ENCODE measurements around the gene SPSB3. TPM values are rescaled to one million over a fixed set of nuclear protein-coding genes. Genes with fewer than 3 reads are reported as not detected.
A peak's percentile ranks its signal among the peaks of the same experiment; 100 is the strongest.

Gene SPSB3
- total and polyA plus RNA-seq, 9 of the 15 experiments (the other 6 are each of a cell fraction or from before 2014, with no cell fraction given), result 0.39 to 37.4 (median 7.1) TPM

DNA sequence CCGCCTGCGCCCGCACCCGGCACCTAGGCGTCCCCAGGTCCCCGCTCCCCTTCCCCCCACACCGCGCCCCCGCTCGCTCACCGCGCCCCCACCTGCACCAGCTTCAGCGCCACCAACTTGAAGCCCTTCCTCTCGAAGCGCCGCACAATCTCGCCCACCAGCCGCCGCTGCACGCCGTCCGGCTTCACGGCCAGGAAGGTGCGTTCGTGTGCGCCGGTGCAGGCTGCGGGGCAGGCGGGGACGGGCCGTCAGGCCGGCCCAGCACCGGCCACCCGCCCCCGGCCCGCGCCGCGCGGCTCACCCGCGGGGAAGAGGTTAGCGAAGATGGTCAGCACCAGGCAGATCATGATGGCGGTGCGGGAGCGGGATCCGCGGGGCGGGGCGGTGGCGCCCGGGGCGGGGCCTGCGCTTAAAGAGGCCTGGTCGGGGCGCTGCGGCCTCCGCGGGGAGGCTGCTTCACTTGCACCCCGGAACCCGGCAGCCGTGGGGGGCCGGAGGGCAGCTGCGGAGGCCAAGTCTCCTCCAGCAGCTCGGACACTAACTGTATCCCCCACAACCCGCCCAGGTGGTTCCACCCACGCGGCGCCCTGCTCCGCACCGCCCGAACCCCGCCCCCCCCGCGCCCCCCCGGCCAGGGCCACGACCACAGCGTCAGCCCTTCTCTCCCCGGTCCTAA is 11.0 kb downstream of the SPSB3 start, which contains the start of gene NME3 (continued):
- no peak for TF ChIP-seq THRA (IDR thresholded peaks at IDR 0.05)
- TF ChIP-seq NONO (IDR thresholded peaks at IDR 0.05; ENCODE audit: low read depth in 2 of 2, low read length in 1 of 2), result peak in 1 of 2 experiments; percentile 39; a peak in 2 of 4 replicates

- H3K4me3 ChIP-seq, result peak overlapping the region; percentile 96
- ATAC-seq (peak; percentile 5), FAIRE-seq (no peak), DNase-seq (ENCODE audit: extremely low read depth in 1 of 4, low spot score in 3 of 4) (peak in 2 of 4 experiments; percentile 43 to 54)
- ChIA-PET POLR2A (interaction anchor here (0.6 to 4.3 kb wide), 7 partner anchors 9 to 385 kb away, joined by 3 to 35 read pairs (median 5); partner anchors contain the start of genes FAHD1, HAGH, NUBP2 and RPS2), CTCF (ENCODE audit: low intra/inter-chr PET ratio) (no interaction called here)
- peaks cover 69% of the 10 kb centered on the region; the same call in 2 of the 3 replicates for H3K36me3 ChIP-seq (ENCODE audit: control insufficient read depth, insufficient read depth, low read length)
- in situ Hi-C loops (cut with MboI), result no loop called here
- H3K27ac ChIP-seq (ENCODE audit: extremely low read depth, low read depth, low read length), result peak overlapping the region; percentile 96
- H4K20me1 ChIP-seq (replicated peaks; ENCODE audit: control insufficient read depth, insufficient read depth, low read length), result peaks cover 8% of the 10 kb centered on the region; the same call in 1 of the 2 replicates
- peaks cover 20 to 96% of the 10 kb centered on the region in 2 experiments; a peak in 4 of 5 replicates for H3K4me1 ChIP-seq (replicated peaks in 1 of 2; ENCODE audit: control insufficient read depth in 2 of 2, insufficient read depth in 2 of 2, low read length in 2 of 2)
- H3K9ac ChIP-seq (ENCODE audit: insufficient read depth in 1 of 2, low read depth in 2 of 2, low read length in 2 of 2), result peak overlapping the region; percentile 93 to 95; a peak in 3 of 4 replicates
- H2AFZ ChIP-seq (ENCODE audit: low read depth, low read length), result no peak overlapping the region
- peaks cover 51% of the 10 kb centered on the region for H3K79me2 ChIP-seq (ENCODE audit: control insufficient read depth, insufficient read depth, low read length)
- H3K9me3 ChIP-seq (replicated peaks; ENCODE audit: control insufficient read depth, insufficient read depth, low read depth, low read length), result no peaks in the 10 kb centered on the region
- 12% methylated on average over 56 of the region's 81 CpGs for WGBS (ENCODE audit: insufficient coverage, low coverage, missing lambda C conversion rate)
- BruUV-seq (replicated peaks), result no TSS peak
- peak overlapping the region; percentile 98 for H3K4me2 ChIP-seq (ENCODE audit: insufficient read depth, low read length)
- intact Hi-C loops (cut with micrococcal nuclease), result no loop called here
- H3K9me1 ChIP-seq (ENCODE audit: control insufficient read depth, insufficient read depth, low read length), result peaks cover 2% of the 10 kb centered on the region
- no peaks in the 10 kb centered on the region for H3K27me3 ChIP-seq (ENCODE audit: control insufficient read depth in 2 of 2, insufficient read depth in 2 of 2, low read length in 2 of 2)
- TF ChIP-seq CHD1 (IDR thresholded peaks at IDR 0.05; ENCODE audit: low read length) (no peak), SPI1 (IDR thresholded peaks at IDR 0.05; ENCODE audit: borderline replicate concordance, low read depth, low read length) (no peak), MYBL2 (IDR thresholded peaks at IDR 0.05; ENCODE audit: low read depth) (no peak), MYBL2 (CRISPR knock-in tag; IDR thresholded peaks at IDR 0.05; ENCODE audit: borderline replicate concordance) (no peak), CREM (IDR thresholded peaks at IDR 0.05; ENCODE audit: low read depth) (0 out of 2 replicates have a peak, but pooled peaks have one; percentile 2), ELF4 (CRISPR knock-in tag; IDR thresholded peaks at IDR 0.05) (0 out of 2 replicates have a peak, but pooled peaks have one; percentile 24), POLR3A (IDR thresholded peaks at IDR 0.05; ENCODE audit: borderline replicate concordance, extremely low read depth, insufficient read depth, insufficient read length) (no peak)
- TF ChIP-seq, protein P1, sequence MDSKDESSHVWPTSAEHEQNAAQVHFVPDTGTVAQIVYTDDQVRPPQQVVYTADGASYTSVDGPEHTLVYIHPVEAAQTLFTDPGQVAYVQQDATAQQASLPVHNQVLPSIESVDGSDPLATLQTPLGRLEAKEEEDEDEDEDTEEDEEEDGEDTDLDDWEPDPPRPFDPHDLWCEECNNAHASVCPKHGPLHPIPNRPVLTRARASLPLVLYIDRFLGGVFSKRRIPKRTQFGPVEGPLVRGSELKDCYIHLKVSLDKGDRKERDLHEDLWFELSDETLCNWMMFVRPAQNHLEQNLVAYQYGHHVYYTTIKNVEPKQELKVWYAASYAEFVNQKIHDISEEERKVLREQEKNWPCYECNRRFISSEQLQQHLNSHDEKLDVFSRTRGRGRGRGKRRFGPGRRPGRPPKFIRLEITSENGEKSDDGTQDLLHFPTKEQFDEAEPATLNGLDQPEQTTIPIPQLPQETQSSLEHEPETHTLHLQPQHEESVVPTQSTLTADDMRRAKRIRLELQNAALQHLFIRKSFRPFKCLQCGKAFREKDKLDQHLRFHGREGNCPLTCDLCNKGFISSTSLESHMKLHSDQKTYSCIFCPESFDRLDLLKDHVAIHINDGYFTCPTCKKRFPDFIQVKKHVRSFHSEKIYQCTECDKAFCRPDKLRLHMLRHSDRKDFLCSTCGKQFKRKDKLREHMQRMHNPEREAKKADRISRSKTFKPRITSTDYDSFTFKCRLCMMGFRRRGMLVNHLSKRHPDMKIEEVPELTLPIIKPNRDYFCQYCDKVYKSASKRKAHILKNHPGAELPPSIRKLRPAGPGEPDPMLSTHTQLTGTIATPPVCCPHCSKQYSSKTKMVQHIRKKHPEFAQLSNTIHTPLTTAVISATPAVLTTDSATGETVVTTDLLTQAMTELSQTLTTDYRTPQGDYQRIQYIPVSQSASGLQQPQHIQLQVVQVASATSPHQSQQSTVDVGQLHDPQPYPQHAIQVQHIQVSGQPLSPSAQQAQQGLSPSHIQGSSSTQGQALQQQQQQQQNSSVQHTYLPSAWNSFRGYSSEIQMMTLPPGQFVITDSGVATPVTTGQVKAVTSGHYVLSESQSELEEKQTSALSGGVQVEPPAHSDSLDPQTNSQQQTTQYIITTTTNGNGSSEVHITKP (IDR thresholded peaks at IDR 0.05; ENCODE audit: partially characterized antibody), result no peak
- TF ChIP-seq, protein P2, sequence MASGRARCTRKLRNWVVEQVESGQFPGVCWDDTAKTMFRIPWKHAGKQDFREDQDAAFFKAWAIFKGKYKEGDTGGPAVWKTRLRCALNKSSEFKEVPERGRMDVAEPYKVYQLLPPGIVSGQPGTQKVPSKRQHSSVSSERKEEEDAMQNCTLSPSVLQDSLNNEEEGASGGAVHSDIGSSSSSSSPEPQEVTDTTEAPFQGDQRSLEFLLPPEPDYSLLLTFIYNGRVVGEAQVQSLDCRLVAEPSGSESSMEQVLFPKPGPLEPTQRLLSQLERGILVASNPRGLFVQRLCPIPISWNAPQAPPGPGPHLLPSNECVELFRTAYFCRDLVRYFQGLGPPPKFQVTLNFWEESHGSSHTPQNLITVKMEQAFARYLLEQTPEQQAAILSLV (tag; IDR thresholded peaks at IDR 0.05), result no peak
Measured at GRCh38 chr16:1770328-1771187, 11.8 kb downstream of the SPSB3 start.

Data from K562 (cell line).